ENCODE results near the gene FBN3.

The FBN3 gene

GRCh38 chr19:8045872-8046568 is 103.4 kb downstream of the FBN3 start:
- DNase-seq (ENCODE audit: low read depth) = no peak
- TF ChIP-seq CTCF (IDR thresholded peaks at IDR 0.05; ENCODE audit: low read depth, low read length, missing control alignments) = no peak
- no peak overlapping the region for H3K4me3 ChIP-seq (ENCODE audit: low read depth, low read length)

- DNase-seq (ENCODE audit: low read depth) = no peak
- H3K4me3 ChIP-seq (ENCODE audit: low read depth, low read length) = no peak overlapping the region
- no peak for TF ChIP-seq CTCF (IDR thresholded peaks at IDR 0.05; ENCODE audit: low read depth, low read length, missing control alignments)
Measured at GRCh38 chr19:8044018-8044417, 105.4 kb downstream of the FBN3 start.

- TF ChIP-seq CTCF (IDR thresholded peaks at IDR 0.05; ENCODE audit: low read depth, low read length, missing control alignments) = no peak
- no peak overlapping the region for H3K4me3 ChIP-seq (ENCODE audit: low read depth, low read length)
- DNase-seq (ENCODE audit: low read depth) = no peak
Measured at GRCh38 chr19:8042900-8043299, 106.5 kb downstream of the FBN3 start.

GRCh38 chr19:8041531-8041931 is 107.9 kb downstream of the FBN3 start:
- no peak for DNase-seq (ENCODE audit: low read depth)
- no peak for TF ChIP-seq CTCF (IDR thresholded peaks at IDR 0.05; ENCODE audit: low read depth, low read length, missing control alignments)
- H3K4me3 ChIP-seq (ENCODE audit: low read depth, low read length) = no peak overlapping the region

- no peak for TF ChIP-seq CTCF (IDR thresholded peaks at IDR 0.05; ENCODE audit: low read depth, low read length, missing control alignments)
- DNase-seq (ENCODE audit: low read depth) = no peak
- H3K4me3 ChIP-seq (ENCODE audit: low read depth, low read length) = no peak overlapping the region
Measured at GRCh38 chr19:8039231-8039630, 110.2 kb downstream of the FBN3 start.

- H3K4me3 ChIP-seq (ENCODE audit: low read depth, low read length) = no peak overlapping the region
- TF ChIP-seq CTCF (IDR thresholded peaks at IDR 0.05; ENCODE audit: low read depth, low read length, missing control alignments) = no peak
- no peak for DNase-seq (ENCODE audit: low read depth)
Measured at GRCh38 chr19:8038815-8039214, 110.6 kb downstream of the FBN3 start.

- H3K4me3 ChIP-seq (ENCODE audit: low read depth, low read length) = no peak overlapping the region
- no peak for TF ChIP-seq CTCF (IDR thresholded peaks at IDR 0.05; ENCODE audit: low read depth, low read length, missing control alignments)
- no peak for DNase-seq (ENCODE audit: low read depth)
Measured at GRCh38 chr19:8036434-8037099, 112.8 kb downstream of the FBN3 start.

Data from GM12864 (cell line).